Neural cell (in vitro differentiated cells): ENCODE measurements around the gene RAD51C. TPM values are rescaled to one million over a fixed set of nuclear protein-coding genes. Genes with fewer than 3 reads are reported as not detected.

ENCODE experiments used
- H2AFZ ChIP-seq: fragments of 200-600, 300-800 bp; sonication (generic), shearing (Covaris generic); 2 replicates; pipeline ENCODE4 v1.6.0; 2014; ENCODE audit warnings: low read depth, mild to moderate bottlenecking, antibody characterized with exemption, low read length, moderate library complexity
- H3F3A ChIP-seq: fragments of 200-600 bp; shearing (Covaris generic); 2 replicates; pipeline ENCODE4 v1.6.1; 2016; ENCODE audit warnings: mild to moderate bottlenecking, moderate library complexity, mixed read lengths, antibody characterized with exemption, low read length; ENCODE audit not compliant: insufficient read depth, poor library complexity, severe bottlenecking
- H3K27ac ChIP-seq: fragments of 200-600, 300-800 bp; sonication (generic), shearing (Covaris generic); 2 replicates; pipeline ENCODE4 v1.5.1; 2014; ENCODE audit warnings: mild to moderate bottlenecking, low read length, moderate library complexity
- H3K27me3 ChIP-seq: fragments of 300-800, 200-600 bp; sonication (generic), shearing (Covaris generic); 2 replicates; pipeline ENCODE4 v1.6.0; 2014; ENCODE audit warnings: mild to moderate bottlenecking, low read depth, low read length, moderate library complexity; ENCODE audit not compliant: insufficient read depth
- H3K36me3 ChIP-seq: fragments of 300-800, 200-600 bp; sonication (generic), shearing (Covaris generic); 2 replicates; pipeline ENCODE4 v1.5.1; 2014; ENCODE audit warnings: mild to moderate bottlenecking, antibody characterized with exemption, low read length, moderate library complexity; ENCODE audit not compliant: insufficient read depth
- H3K4me2 ChIP-seq: fragments of 300-800, 200-600 bp; sonication (generic), shearing (Covaris generic); 2 replicates; pipeline ENCODE4 v1.6.0; 2014; ENCODE audit warnings: mild to moderate bottlenecking, low read length
- H3K4me3 ChIP-seq: fragments of 300-800, 200-600 bp; sonication (generic), shearing (Covaris generic); 2 replicates; pipeline ENCODE4 v1.5.1; 2014; ENCODE audit warnings: mild to moderate bottlenecking, low read length, moderate library complexity
- H3K79me2 ChIP-seq: fragments of 200-600 bp; shearing (Covaris generic); replicated peaks from 2 replicates; pipeline ENCODE4 v1.6.0; 2014; ENCODE audit warnings: mild to moderate bottlenecking, low read length, moderate library complexity; ENCODE audit not compliant: insufficient read depth
- H3K9ac ChIP-seq: fragments of 300-800, 200-600 bp; sonication (generic), shearing (Covaris generic); 2 replicates; pipeline ENCODE4 v1.6.1; 2016; ENCODE audit warnings: mild to moderate bottlenecking, low read length, mixed read lengths
- H3K9me2 ChIP-seq: fragments of 200-600 bp; shearing (Covaris generic); 2 replicates; pipeline ENCODE4 v1.6.1; 2016; ENCODE audit warnings: mild to moderate bottlenecking, low read length, mixed read lengths; ENCODE audit not compliant: insufficient read depth
- H3K9me3 ChIP-seq: fragments of 200-600, 300-800 bp; sonication (generic), shearing (Covaris generic); 2 replicates; pipeline ENCODE4 v1.6.1; 2016; ENCODE audit warnings: mild to moderate bottlenecking, mixed run types, low read length, moderate library complexity, mixed read lengths
- H4K20me1 ChIP-seq: fragments of 200-600 bp; shearing (Covaris generic); 2 replicates; pipeline ENCODE4 v1.6.1; 2016; ENCODE audit warnings: mild to moderate bottlenecking, mixed run types; ENCODE audit not compliant: insufficient read depth
- EP300 ChIP-seq: fragments of 450-650 bp; conservative IDR thresholded peaks from 2 replicates; pipeline ENCODE4 v1.6.1; 2014; ENCODE audit warnings: antibody characterized with exemption, mild to moderate bottlenecking, moderate library complexity; ENCODE audit not compliant: poor library complexity, severe bottlenecking
- EZH2 ChIP-seq: fragments of 200-600, 300-800 bp; shearing (Covaris generic), sonication (generic); IDR thresholded peaks from 2 replicates; pipeline ENCODE4 v1.6.1; 2014; ENCODE audit warnings: antibody characterized with exemption, low read length, borderline replicate concordance, mild to moderate bottlenecking; ENCODE audit not compliant: insufficient read depth, poor library complexity, severe bottlenecking
- MXI1 ChIP-seq: fragments of 450-650 bp; conservative IDR thresholded peaks from 2 replicates; pipeline ENCODE4 v1.6.1; 2014; ENCODE audit warnings: antibody characterized with exemption, mild to moderate bottlenecking; ENCODE audit not compliant: poor library complexity, severe bottlenecking
- POLR2AphosphoS5 ChIP-seq: IDR thresholded peaks from 2 replicates; pipeline ENCODE4 v1.6.1; 2012
- RAD21 ChIP-seq: fragments of 450-650 bp; conservative IDR thresholded peaks from 2 replicates; pipeline ENCODE4 v1.6.1; 2014; ENCODE audit warnings: antibody characterized with exemption, mild to moderate bottlenecking, moderate library complexity
- SMC3 ChIP-seq: fragments of 450-650 bp; conservative IDR thresholded peaks from 2 replicates; pipeline ENCODE4 v1.6.1; 2014; ENCODE audit warnings: antibody characterized with exemption, mild to moderate bottlenecking, moderate library complexity; ENCODE audit not compliant: poor library complexity
- TAF1 ChIP-seq: IDR thresholded peaks from 2 replicates; pipeline ENCODE4 v1.6.1; 2012; ENCODE audit warnings: low read depth
- polyA plus RNA-seq: library from polyadenylated mRNA; depleted of rRNA; stranded (reverse); fragments of >200 nt; gene quantifications from 2 replicates; pipeline ENCODE4 v1.2.3, GENCODE V29; 2014
- TF ChIP-seq, protein P1 (sequence below): fragments of 450-650 bp; IDR thresholded peaks from 2 replicates; pipeline ENCODE4 v1.5.1; 2014; ENCODE audit warnings: antibody characterized with exemption, mild to moderate bottlenecking, moderate library complexity; ENCODE audit not compliant: poor library complexity, severe bottlenecking
- TF ChIP-seq, protein P2 (sequence below): IDR thresholded peaks from 2 replicates; pipeline ENCODE4 v1.6.1; 2012; ENCODE audit warnings: borderline replicate concordance

The RAD51C gene
- polyA plus RNA-seq, 1 donor from 2014 or later = 25.1 TPM

DNA sequence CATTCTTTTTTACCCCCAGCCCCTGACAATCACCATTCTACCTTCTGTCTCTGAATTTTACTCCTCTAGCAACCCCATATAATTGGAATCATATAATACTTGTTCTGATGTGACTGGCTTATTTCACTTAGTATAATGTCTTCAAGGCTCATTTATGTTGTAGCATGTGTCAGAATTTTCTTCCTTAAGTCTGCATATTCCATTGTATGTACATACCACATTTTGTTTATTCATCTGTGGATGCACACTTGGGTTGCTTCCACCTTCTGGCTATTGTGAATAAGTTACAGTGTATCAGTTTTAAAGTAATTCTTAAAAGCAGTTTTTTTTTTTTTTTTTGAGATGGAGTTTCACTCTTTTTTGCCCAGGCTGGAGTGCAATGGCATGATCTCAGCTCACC, 38.5 kb downstream of the RAD51C start:
- no peak overlapping the region for H3K4me2 ChIP-seq
- no peak overlapping the region for H3K27ac ChIP-seq
- H3K27me3 ChIP-seq = no peaks in the 10 kb centered on the region
- no peak overlapping the region for H2AFZ ChIP-seq
- TF ChIP-seq POLR2AphosphoS5 = no peak
- no peak for TF ChIP-seq SMC3
- no peak for TF ChIP-seq EP300
- TF ChIP-seq EZH2 = no peak
- H3K9me3 ChIP-seq = no peaks in the 10 kb centered on the region
- H3F3A ChIP-seq = no peaks in the 10 kb centered on the region
- H3K36me3 ChIP-seq = no peaks in the 10 kb centered on the region
- H4K20me1 ChIP-seq = no peaks in the 10 kb centered on the region
- H3K4me3 ChIP-seq = no peak overlapping the region
- H3K9me2 ChIP-seq = no peaks in the 10 kb centered on the region
- H3K79me2 ChIP-seq = no peaks in the 10 kb centered on the region
- H3K9ac ChIP-seq = no peak overlapping the region

DNA sequence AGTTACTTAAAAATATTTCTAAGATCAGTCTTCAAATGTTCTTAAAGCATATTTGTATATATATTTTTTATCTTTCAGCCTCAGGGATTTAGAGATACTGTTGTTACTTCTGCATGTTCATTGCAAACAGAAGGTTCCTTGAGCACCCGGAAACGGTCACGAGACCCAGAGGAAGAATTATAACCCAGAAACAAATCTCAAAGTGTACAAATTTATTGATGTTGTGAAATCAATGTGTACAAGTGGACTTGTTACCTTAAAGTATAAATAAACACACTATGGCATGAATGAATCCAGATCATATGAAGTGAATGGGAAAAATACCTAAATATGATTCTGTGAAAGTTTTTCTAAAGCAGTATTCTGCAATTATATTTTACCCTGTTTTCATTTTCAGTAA, 41.6 kb downstream of the RAD51C start:
- no peak overlapping the region for H3K27ac ChIP-seq
- H3K36me3 ChIP-seq = no peaks in the 10 kb centered on the region
- no peak for TF ChIP-seq MXI1
- no peak for TF ChIP-seq EP300
- TF ChIP-seq, protein P1, sequence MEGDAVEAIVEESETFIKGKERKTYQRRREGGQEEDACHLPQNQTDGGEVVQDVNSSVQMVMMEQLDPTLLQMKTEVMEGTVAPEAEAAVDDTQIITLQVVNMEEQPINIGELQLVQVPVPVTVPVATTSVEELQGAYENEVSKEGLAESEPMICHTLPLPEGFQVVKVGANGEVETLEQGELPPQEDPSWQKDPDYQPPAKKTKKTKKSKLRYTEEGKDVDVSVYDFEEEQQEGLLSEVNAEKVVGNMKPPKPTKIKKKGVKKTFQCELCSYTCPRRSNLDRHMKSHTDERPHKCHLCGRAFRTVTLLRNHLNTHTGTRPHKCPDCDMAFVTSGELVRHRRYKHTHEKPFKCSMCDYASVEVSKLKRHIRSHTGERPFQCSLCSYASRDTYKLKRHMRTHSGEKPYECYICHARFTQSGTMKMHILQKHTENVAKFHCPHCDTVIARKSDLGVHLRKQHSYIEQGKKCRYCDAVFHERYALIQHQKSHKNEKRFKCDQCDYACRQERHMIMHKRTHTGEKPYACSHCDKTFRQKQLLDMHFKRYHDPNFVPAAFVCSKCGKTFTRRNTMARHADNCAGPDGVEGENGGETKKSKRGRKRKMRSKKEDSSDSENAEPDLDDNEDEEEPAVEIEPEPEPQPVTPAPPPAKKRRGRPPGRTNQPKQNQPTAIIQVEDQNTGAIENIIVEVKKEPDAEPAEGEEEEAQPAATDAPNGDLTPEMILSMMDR = no peak
- TF ChIP-seq, protein P2, sequence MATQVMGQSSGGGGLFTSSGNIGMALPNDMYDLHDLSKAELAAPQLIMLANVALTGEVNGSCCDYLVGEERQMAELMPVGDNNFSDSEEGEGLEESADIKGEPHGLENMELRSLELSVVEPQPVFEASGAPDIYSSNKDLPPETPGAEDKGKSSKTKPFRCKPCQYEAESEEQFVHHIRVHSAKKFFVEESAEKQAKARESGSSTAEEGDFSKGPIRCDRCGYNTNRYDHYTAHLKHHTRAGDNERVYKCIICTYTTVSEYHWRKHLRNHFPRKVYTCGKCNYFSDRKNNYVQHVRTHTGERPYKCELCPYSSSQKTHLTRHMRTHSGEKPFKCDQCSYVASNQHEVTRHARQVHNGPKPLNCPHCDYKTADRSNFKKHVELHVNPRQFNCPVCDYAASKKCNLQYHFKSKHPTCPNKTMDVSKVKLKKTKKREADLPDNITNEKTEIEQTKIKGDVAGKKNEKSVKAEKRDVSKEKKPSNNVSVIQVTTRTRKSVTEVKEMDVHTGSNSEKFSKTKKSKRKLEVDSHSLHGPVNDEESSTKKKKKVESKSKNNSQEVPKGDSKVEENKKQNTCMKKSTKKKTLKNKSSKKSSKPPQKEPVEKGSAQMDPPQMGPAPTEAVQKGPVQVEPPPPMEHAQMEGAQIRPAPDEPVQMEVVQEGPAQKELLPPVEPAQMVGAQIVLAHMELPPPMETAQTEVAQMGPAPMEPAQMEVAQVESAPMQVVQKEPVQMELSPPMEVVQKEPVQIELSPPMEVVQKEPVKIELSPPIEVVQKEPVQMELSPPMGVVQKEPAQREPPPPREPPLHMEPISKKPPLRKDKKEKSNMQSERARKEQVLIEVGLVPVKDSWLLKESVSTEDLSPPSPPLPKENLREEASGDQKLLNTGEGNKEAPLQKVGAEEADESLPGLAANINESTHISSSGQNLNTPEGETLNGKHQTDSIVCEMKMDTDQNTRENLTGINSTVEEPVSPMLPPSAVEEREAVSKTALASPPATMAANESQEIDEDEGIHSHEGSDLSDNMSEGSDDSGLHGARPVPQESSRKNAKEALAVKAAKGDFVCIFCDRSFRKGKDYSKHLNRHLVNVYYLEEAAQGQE = no peak
- TF ChIP-seq TAF1 = no peak
- TF ChIP-seq EZH2 = no peak
- TF ChIP-seq RAD21 = no peak
- TF ChIP-seq SMC3 = no peak
- TF ChIP-seq POLR2AphosphoS5 = no peak
- H3K27me3 ChIP-seq = no peaks in the 10 kb centered on the region
- no peak overlapping the region for H3K9ac ChIP-seq
- H3F3A ChIP-seq = no peaks in the 10 kb centered on the region
- no peaks in the 10 kb centered on the region for H3K79me2 ChIP-seq
- no peaks in the 10 kb centered on the region for H3K9me2 ChIP-seq
- no peak overlapping the region for H3K4me3 ChIP-seq
- H3K9me3 ChIP-seq = no peaks in the 10 kb centered on the region
- H3K4me2 ChIP-seq = no peak overlapping the region
- no peak overlapping the region for H2AFZ ChIP-seq
- H4K20me1 ChIP-seq = no peaks in the 10 kb centered on the region

DNA sequence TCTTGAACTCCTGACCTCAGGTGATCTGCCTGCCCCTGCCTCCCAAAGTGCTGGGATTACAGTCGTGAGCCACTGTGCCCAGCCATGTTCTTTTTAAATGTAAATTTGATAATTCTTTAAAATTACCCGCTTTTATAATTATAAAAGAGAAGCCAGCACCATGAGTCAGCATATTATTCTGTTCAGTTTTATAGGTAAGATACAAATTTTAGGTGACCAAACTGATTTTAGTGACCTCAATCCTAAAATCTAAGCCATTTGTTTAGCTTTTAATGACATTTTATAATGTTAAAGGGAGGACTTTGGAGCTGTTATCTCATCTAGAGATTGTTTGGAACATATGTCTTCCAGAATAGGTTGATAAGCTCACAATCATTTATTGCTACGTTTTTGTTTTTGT, 42.4 kb downstream of the RAD51C start:
- Histone ChIP-seq H2AFZ (no peak overlapping the region), H3K4me3 (no peak overlapping the region), H3K79me2 (no peaks in the 10 kb centered on the region), H3K9me2 (no peaks in the 10 kb centered on the region), H3K27me3 (no peaks in the 10 kb centered on the region), H4K20me1 (no peaks in the 10 kb centered on the region), H3K27ac (no peak overlapping the region), H3F3A (no peaks in the 10 kb centered on the region), H3K9ac (no peak overlapping the region), H3K36me3 (no peaks in the 10 kb centered on the region), H3K4me2 (no peak overlapping the region), H3K9me3 (no peaks in the 10 kb centered on the region)
- TF ChIP-seq, protein P2 = no peak
- no peak for TF ChIP-seq EP300
- no peak for TF ChIP-seq TAF1
- TF ChIP-seq POLR2AphosphoS5 = no peak
- TF ChIP-seq EZH2 = no peak
- no peak for TF ChIP-seq RAD21
- no peak for TF ChIP-seq MXI1
- no peak for TF ChIP-seq SMC3
- TF ChIP-seq, protein P1 = no peak
